H1 (cell line): ENCODE results near the gene CCNY. TPM values are rescaled to one million over a fixed set of nuclear protein-coding genes. Genes with fewer than 3 reads are reported as not detected.

Experiments used
- CTCF ChIA-PET: fragments of 300-600 bp; sonication (Branson Sonifier 250); formaldehyde crosslinking; loops from one replicate; lab custom pipeline; 2021; ENCODE audit not compliant: partially characterized antibody; lab: Charles Lee
- POLR2A ChIA-PET: fragments of 300-600 bp; sonication (Branson Sonifier 250); formaldehyde crosslinking; loops from one replicate; lab custom pipeline; 2021; ENCODE audit warnings: inconsistent platforms; ENCODE audit not compliant: partially characterized antibody; lab: Charles Lee
- DNase-seq, 2 experiments: peaks; one replicate each; pipeline versions ENCODE4 v3.0.0 to v3.0.0-alpha.2; 2010 to 2022; ENCODE audit warnings: low spot score in 2 of 2, low read depth in 1 of 2, mixed read lengths in 1 of 2
- FAIRE-seq: peaks from 2 replicates; lab custom pipeline; 2011; peaks lifted over from hg19 to GRCh38; lab: Jason Lieb, UNC
- H2AFZ ChIP-seq: 2 replicates; pipeline ENCODE4 v1.8.1; 2012; ENCODE audit warnings: low read length, inconsistent platforms
- H2AK5ac ChIP-seq: 2 replicates; pipeline ENCODE4 v1.6.1; 2013; ENCODE audit warnings: low read depth, low read length
- H2BK120ac ChIP-seq: replicated peaks from 2 replicates; pipeline ENCODE3; 2013; ENCODE audit warnings: low read depth, low read length, inconsistent platforms
- H2BK12ac ChIP-seq: 2 replicates; pipeline ENCODE4 v1.6.1; 2013; ENCODE audit warnings: low read depth, low read length
- H2BK15ac ChIP-seq: 2 replicates; pipeline ENCODE4 v1.6.1; 2013; ENCODE audit warnings: low read length
- H2BK20ac ChIP-seq: 2 replicates; pipeline ENCODE4 v1.6.1; 2013; ENCODE audit warnings: low read length
- H2BK5ac ChIP-seq: 2 replicates; pipeline ENCODE4 v1.6.1; 2013; ENCODE audit warnings: low read depth, low read length
- H3K14ac ChIP-seq: 2 replicates; pipeline ENCODE4 v1.6.1; 2013; ENCODE audit warnings: inconsistent platforms; ENCODE audit not compliant: insufficient read length
- H3K18ac ChIP-seq: 2 replicates; pipeline ENCODE4 v1.6.1; 2013; ENCODE audit warnings: low read length; ENCODE audit errors: extremely low read depth
- H3K23ac ChIP-seq: 2 replicates; pipeline ENCODE4 v1.6.1; 2013; ENCODE audit warnings: inconsistent platforms; ENCODE audit not compliant: insufficient read length
- H3K23me2 ChIP-seq: 2 replicates; pipeline ENCODE4 v1.6.1; 2013; ENCODE audit warnings: low read depth, low read length
- H3K27ac ChIP-seq: 2 replicates; pipeline ENCODE4 v1.6.1; 2011; ENCODE audit warnings: low read depth, low read length, inconsistent platforms
- H3K27me3 ChIP-seq, 4 experiments: replicated peaks in 1 of 4; 1 replicate in 1 of 4; 2 replicates in 3 of 4; pipeline versions ENCODE4 v1.6.1 to v1.8.1; 2011 to 2013; ENCODE audit warnings: low read length in 3 of 4, mild to moderate bottlenecking in 3 of 4, inconsistent platforms in 2 of 4, mixed read lengths in 2 of 4, moderate library complexity in 1 of 4; ENCODE audit not compliant: control insufficient read depth in 3 of 4, insufficient read depth in 3 of 4; ENCODE audit errors: extremely low read depth in 1 of 4
- H3K36me3 ChIP-seq, 4 experiments: 2 replicates each; pipeline versions ENCODE4 v1.6.1 to v1.8.1; 2011 to 2013; ENCODE audit warnings: mild to moderate bottlenecking in 4 of 4, low read length in 3 of 4, moderate library complexity in 2 of 4, control low read depth in 1 of 4, inconsistent platforms in 1 of 4; ENCODE audit not compliant: insufficient read depth in 4 of 4, control insufficient read depth in 2 of 4
- H3K4ac ChIP-seq: replicated peaks from 2 replicates; pipeline ENCODE3; 2013; ENCODE audit warnings: low read length, low read depth, mixed read lengths, inconsistent platforms; ENCODE audit not compliant: insufficient read length
- H3K4me1 ChIP-seq, 4 experiments: replicated peaks in 1 of 4; 1 replicate in 1 of 4; 2 replicates in 3 of 4; pipeline versions ENCODE4 v1.6.1 to v1.8.1; 2011 to 2013; ENCODE audit warnings: low read length in 3 of 4, inconsistent platforms in 2 of 4, mixed read lengths in 1 of 4; ENCODE audit not compliant: insufficient read depth in 4 of 4, control insufficient read depth in 3 of 4
- H3K4me2 ChIP-seq, 2 experiments: 2 replicates each; pipeline versions ENCODE4 v1.6.1 to v1.8.1; 2011 to 2013; ENCODE audit warnings: low read depth in 2 of 2, low read length in 2 of 2, control low read depth in 1 of 2, inconsistent platforms in 1 of 2, mild to moderate bottlenecking in 1 of 2; ENCODE audit not compliant: insufficient read depth in 1 of 2
- H3K4me3 ChIP-seq, 4 experiments: fragments of 200-600, 300-600 bp in 1 of 4; sonication (generic), shearing (Covaris generic), sonication (Bioruptor Twin) in 1 of 4; 2 replicates each; pipeline versions ENCODE4 v1.5.1 to v1.8.1; 2011 to 2016; ENCODE audit warnings: low read length in 4 of 4, low read depth in 3 of 4, control low read depth in 2 of 4, inconsistent platforms in 2 of 4, mild to moderate bottlenecking in 2 of 4, mixed read lengths in 1 of 4, moderate library complexity in 1 of 4; ENCODE audit not compliant: insufficient read depth in 2 of 4; ENCODE audit errors: extremely low read depth in 1 of 4
- H3K56ac ChIP-seq: replicated peaks from 2 replicates; pipeline ENCODE3; 2013; ENCODE audit warnings: low read depth, mild to moderate bottlenecking, mixed read lengths, low read length, inconsistent platforms; ENCODE audit not compliant: insufficient read length
- H3K79me1 ChIP-seq: 2 replicates; pipeline ENCODE4 v1.6.1; 2013; ENCODE audit warnings: low read depth, low read length, control low read depth
- H3K79me2 ChIP-seq, 2 experiments: 2 replicates each; pipeline versions ENCODE4 v1.6.1 to v1.8.1; 2012 to 2013; ENCODE audit warnings: low read length in 2 of 2, mild to moderate bottlenecking in 2 of 2, inconsistent platforms in 1 of 2; ENCODE audit not compliant: insufficient read depth in 2 of 2, control insufficient read depth in 1 of 2
- H3K9ac ChIP-seq, 4 experiments: replicated peaks in 1 of 4; 1 replicate in 1 of 4; 2 replicates in 3 of 4; pipeline versions ENCODE4 v1.6.1 to v1.8.1; 2011 to 2013; ENCODE audit warnings: low read depth in 3 of 4, low read length in 3 of 4, control low read depth in 2 of 4, mild to moderate bottlenecking in 2 of 4, moderate library complexity in 2 of 4, inconsistent platforms in 1 of 4; ENCODE audit errors: extremely low read depth in 1 of 4
- H3K9me3 ChIP-seq, 2 experiments: 2 replicates each; pipeline versions ENCODE4 v1.6.1 to v1.8.1; 2012 to 2013; ENCODE audit warnings: mild to moderate bottlenecking in 2 of 2, moderate library complexity in 2 of 2, control low read depth in 1 of 2, inconsistent platforms in 1 of 2, low read depth in 1 of 2, low read length in 1 of 2, mixed read lengths in 1 of 2; ENCODE audit not compliant: insufficient read depth in 2 of 2
- H4K20me1 ChIP-seq, 2 experiments: replicated peaks in 1 of 2; 2 replicates each; pipeline versions ENCODE3 to v1.8.1; 2011 to 2013; ENCODE audit warnings: inconsistent platforms in 2 of 2, low read length in 2 of 2, mild to moderate bottlenecking in 1 of 2; ENCODE audit not compliant: insufficient read depth in 2 of 2, control insufficient read depth in 1 of 2
- H4K5ac ChIP-seq: 2 replicates; pipeline ENCODE4 v1.6.1; 2013; ENCODE audit warnings: low read length, low read depth, mixed read lengths, inconsistent platforms; ENCODE audit not compliant: insufficient read length
- H4K8ac ChIP-seq: 2 replicates; pipeline ENCODE4 v1.8.0; 2013; ENCODE audit warnings: mild to moderate bottlenecking, moderate library complexity, low read length, inconsistent platforms; ENCODE audit not compliant: insufficient read depth; ENCODE audit errors: extremely low read depth
- H4K91ac ChIP-seq: replicated peaks from 2 replicates; pipeline ENCODE3; 2013; ENCODE audit warnings: low read length, mixed read lengths, inconsistent platforms; ENCODE audit not compliant: insufficient read length
- BCL11A ChIP-seq, 2 experiments: IDR thresholded peaks; one replicate each; pipeline ENCODE4 v1.6.1; 2011; ENCODE audit warnings: low read depth in 2 of 2, low read length in 2 of 2, mild to moderate bottlenecking in 2 of 2
- CHD1 ChIP-seq: IDR thresholded peaks from 2 replicates; pipeline ENCODE4 v1.6.1; 2012; ENCODE audit warnings: low read depth, low read length, improper control_type of control experiment
- HDAC6 ChIP-seq: IDR thresholded peaks from one replicate; pipeline ENCODE4 v1.7.1; 2012; ENCODE audit warnings: low read depth, mild to moderate bottlenecking, inconsistent platforms, low read length, moderate library complexity
- JUN ChIP-seq: IDR thresholded peaks from 2 replicates; pipeline ENCODE4 v1.6.1; 2011; ENCODE audit warnings: low read depth, mild to moderate bottlenecking, improper control_type of control experiment, low read length
- KDM1A ChIP-seq: fragments of 200-600, 300-600 bp; sonication (generic); IDR thresholded peaks from 2 replicates; pipeline ENCODE4 v1.7.1; 2016; ENCODE audit warnings: mild to moderate bottlenecking, low read length, borderline replicate concordance
- RAD21 ChIP-seq, 2 experiments: IDR thresholded peaks in 1 of 2; conservative IDR thresholded peaks in 1 of 2; 2 replicates each; pipeline ENCODE4 v1.6.1; 2011; ENCODE audit warnings: low read depth in 2 of 2, low read length in 2 of 2, improper control_type of control experiment in 1 of 2, inconsistent platforms in 1 of 2, mild to moderate bottlenecking in 1 of 2, moderate library complexity in 1 of 2
- RBBP5 ChIP-seq: IDR thresholded peaks from 2 replicates; pipeline ENCODE4 v1.7.1; 2012; ENCODE audit warnings: low read depth, mild to moderate bottlenecking, inconsistent platforms, low read length, moderate library complexity, borderline replicate concordance
- SIN3A ChIP-seq, 2 experiments: IDR thresholded peaks in 1 of 2; conservative IDR thresholded peaks in 1 of 2; 2 replicates each; pipeline ENCODE4 v1.6.1; 2011 to 2012; ENCODE audit warnings: low read length in 2 of 2, improper control_type of control experiment in 1 of 2, low read depth in 1 of 2, mild to moderate bottlenecking in 1 of 2
- SIRT6 ChIP-seq: IDR thresholded peaks from one replicate; pipeline ENCODE4 v1.7.1; 2012; ENCODE audit warnings: low read length, inconsistent platforms
- SIX5 ChIP-seq: IDR thresholded peaks from 2 replicates; pipeline ENCODE4 v1.6.1; 2011; ENCODE audit warnings: mild to moderate bottlenecking, low read depth, low read length
- TCF12 ChIP-seq: IDR thresholded peaks from 2 replicates; pipeline ENCODE4 v1.6.1; 2011; ENCODE audit warnings: low read depth, mild to moderate bottlenecking, low read length
- WGBS, 2 experiments: shearing (Covaris generic) in 1 of 2; methylation state at CpG; one replicate each; pipeline versions ENCODE4 v1.1.6 to v1.1.7; 2013 to 2015; ENCODE audit warnings: low lambda C conversion rate in 2 of 2, mixed read lengths in 2 of 2, inconsistent platforms in 1 of 2, low coverage in 1 of 2, missing lambda C conversion rate in 1 of 2; ENCODE audit not compliant: insufficient replicate concordance in 2 of 2, insufficient coverage in 1 of 2, insufficient read length in 1 of 2; ENCODE audit errors: extremely low coverage in 1 of 2, missing lambda C conversion rate in 1 of 2; 5-methylcytosine and 5-hydroxymethylcytosine counted together
- polyA plus RNA-seq, 7 experiments: library from polyadenylated mRNA; depleted of rRNA in 3 of 7; stranded (reverse) in 5 of 7; unstranded in 2 of 7; fragments of >200 nt in 5 of 7; fragments of 200-250 nt in 2 of 7; gene quantifications; 1 replicate in 5 of 7; 2 replicates in 1 of 7; 4 replicates in 1 of 7; pipeline versions ENCODE4 v1.2.1 to v1.2.3, GENCODE V29; 2011 to 2013; ENCODE audit warnings: missing spikeins in 2 of 7, mixed read lengths in 2 of 7
- total RNA-seq: library from RNA; stranded (reverse); fragmentation: NEBNext Ultra II Directional; extraction: Animal tissue kit (Norgen Biotek cat#: 25700); gene quantifications from 2 replicates; pipeline ENCODE4 v1.2.1, GENCODE V29; 2021
- TF ChIP-seq, protein P1 (sequence below): IDR thresholded peaks from 2 replicates; pipeline ENCODE4 v1.6.1; 2012; ENCODE audit warnings: inconsistent platforms

The CCNY gene
- total and polyA plus RNA-seq, 2 of the 8 experiments (the other 6 are each of a cell fraction or from before 2014, with no cell fraction given), result 25.3 to 68.2 TPM

DNA sequence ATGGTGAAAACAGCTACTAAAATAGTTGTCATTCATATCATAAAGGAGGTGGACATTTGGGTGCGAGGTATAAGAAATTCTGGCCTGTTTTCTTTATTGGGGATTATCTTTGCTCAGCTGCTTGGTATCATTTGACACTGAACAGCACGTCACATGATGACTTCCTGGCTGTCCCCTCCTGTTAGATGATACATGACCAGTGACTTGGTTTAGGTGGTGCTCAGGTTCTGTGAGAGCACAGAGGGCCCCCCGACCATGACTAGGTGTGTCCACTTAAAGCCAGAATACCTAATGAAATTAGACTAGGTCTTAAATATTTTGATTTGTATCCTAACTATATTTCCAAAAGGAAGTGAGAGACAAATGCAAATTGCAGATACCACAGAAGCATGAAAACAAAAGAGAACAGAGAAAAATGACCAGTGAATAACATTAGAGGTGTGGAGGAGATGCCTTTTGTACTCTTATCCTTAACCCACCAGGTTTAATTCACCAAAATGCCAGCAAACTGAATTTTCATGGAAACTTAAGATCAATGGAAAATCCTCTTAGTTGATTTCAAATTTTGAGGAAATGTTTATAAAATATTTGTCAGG is 218.2 kb downstream of the CCNY start:
- H2BK15ac ChIP-seq, result no peak overlapping the region
- H3K79me1 ChIP-seq, result no peaks in the 10 kb centered on the region
- no peak overlapping the region for H3K4me3 ChIP-seq
- H2AFZ ChIP-seq, result no peak overlapping the region
- no peak overlapping the region for H2BK120ac ChIP-seq
- H3K4me2 ChIP-seq, result no peak overlapping the region
- no peaks in the 10 kb centered on the region for H3K27me3 ChIP-seq
- H3K36me3 ChIP-seq, result no peaks in the 10 kb centered on the region; a peak in 1 of 8 replicates
- no peak overlapping the region for H2BK12ac ChIP-seq
- H4K5ac ChIP-seq, result no peak overlapping the region
- no peaks in the 10 kb centered on the region; a peak in 1 of 7 replicates for H3K4me1 ChIP-seq
- H2BK5ac ChIP-seq, result no peak overlapping the region
- H3K9ac ChIP-seq, result no peak overlapping the region
- H2BK20ac ChIP-seq, result no peak overlapping the region
- H4K8ac ChIP-seq, result no peak overlapping the region
- 92% methylated on average over 3 of the region's 3 CpGs; no CpG with 5 or more reads in 1 of the 2 experiments for WGBS, 2 experiments
- DNase-seq (no peak), FAIRE-seq (no peak)
- TF ChIP-seq SIRT6 (no peak), TCF12 (no peak), HDAC6 (no peak), SIX5 (no peak), RAD21 (IDR thresholded peaks at IDR 0.05 in 1 of 2, conservative IDR thresholded peaks at IDR 0.05 in 1 of 2; ENCODE audit: low read depth in 2 of 2, low read length in 2 of 2) (no peak), SIN3A (conservative IDR thresholded peaks at IDR 0.05 in 1 of 2, IDR thresholded peaks at IDR 0.05 in 1 of 2; ENCODE audit: low read depth in 1 of 2, low read length in 2 of 2) (no peak), BCL11A (IDR thresholded peaks at IDR 0.05; ENCODE audit: low read depth in 2 of 2, low read length in 2 of 2) (no peak), CHD1 (no peak), RBBP5 (no peak), JUN (no peak), KDM1A (no peak)
- TF ChIP-seq, protein P1, sequence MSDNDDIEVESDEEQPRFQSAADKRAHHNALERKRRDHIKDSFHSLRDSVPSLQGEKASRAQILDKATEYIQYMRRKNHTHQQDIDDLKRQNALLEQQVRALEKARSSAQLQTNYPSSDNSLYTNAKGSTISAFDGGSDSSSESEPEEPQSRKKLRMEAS, result no peak
- H3K4ac ChIP-seq, result no peak overlapping the region
- H3K14ac ChIP-seq, result no peak overlapping the region
- H3K79me2 ChIP-seq, result no peaks in the 10 kb centered on the region
- H3K56ac ChIP-seq, result no peak overlapping the region
- ChIA-PET CTCF (interaction anchor here (0.6 to 2.1 kb wide), 5 partner anchors 9 to 1683 kb away, joined by 3 to 14 read pairs (median 4); no protein-coding TSS in a partner anchor), POLR2A (no interaction called here)
- no peak overlapping the region for H3K23ac ChIP-seq
- H3K23me2 ChIP-seq, result no peaks in the 10 kb centered on the region
- no peak overlapping the region for H2AK5ac ChIP-seq
- no peak overlapping the region for H4K91ac ChIP-seq
- no peak overlapping the region for H3K18ac ChIP-seq
- no peak overlapping the region for H3K27ac ChIP-seq
- H3K9me3 ChIP-seq, result no peaks in the 10 kb centered on the region
- no peaks in the 10 kb centered on the region for H4K20me1 ChIP-seq
